GM19468 (cell line): ENCODE results near the gene MRPL58.

ENCODE experiments used
- ATAC-seq: cut with Tn5 transposase; IDR thresholded peaks from one replicate; pipeline ENCODE4 v1.9.1; 2021; ENCODE audit warnings: mild to moderate bottlenecking, moderate library complexity, moderate number of reproducible peaks; ENCODE audit not compliant: unreplicated experiment; ENCODE audit errors: extremely low read depth

The MRPL58 gene

GRCh38 chr17:75067856-75068255 is 55.4 kb downstream of the MRPL58 start:
- ATAC-seq = no peak

DNA sequence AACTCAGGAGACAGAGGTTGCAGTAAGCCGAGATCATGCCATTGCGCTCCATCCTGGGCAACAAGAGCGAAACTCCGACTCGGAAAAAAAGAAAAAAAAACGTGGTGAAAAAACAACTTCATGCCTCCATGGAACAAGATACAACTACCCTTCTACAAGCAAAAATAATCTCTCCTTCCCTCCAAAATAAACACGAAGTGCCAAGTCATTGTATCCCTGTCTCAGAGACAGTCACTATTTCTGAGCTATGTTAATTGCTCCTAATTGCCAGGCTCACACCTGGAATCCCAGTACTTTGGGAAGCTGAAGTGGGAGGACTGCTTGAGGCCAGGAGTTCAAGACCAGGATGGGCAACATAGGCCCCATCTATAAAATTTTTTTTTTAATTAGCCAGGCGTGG is 56.3 kb downstream of the MRPL58 start:
- no peak for ATAC-seq

DNA sequence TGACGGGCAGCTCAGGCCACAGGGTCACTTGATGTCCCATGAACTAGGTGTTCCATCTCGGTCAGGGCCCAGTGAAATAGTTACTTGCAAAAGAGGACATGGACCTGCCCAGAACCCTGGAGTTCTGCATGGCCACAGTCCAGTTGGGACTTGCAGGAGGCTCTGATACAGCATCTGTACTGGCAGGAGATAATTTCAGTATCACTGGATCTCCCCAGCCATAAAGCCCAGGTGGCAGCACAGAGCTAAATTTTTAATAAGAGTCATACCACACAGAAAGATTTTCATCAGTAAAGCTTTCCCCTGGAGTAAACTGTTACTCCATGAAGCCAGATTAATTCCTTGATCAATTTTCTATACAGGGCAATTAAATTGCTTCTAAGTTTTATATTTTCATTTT is 57.3 kb downstream of the MRPL58 start:
- ATAC-seq = no peak
